Nephron progenitor cell (in vitro differentiated cells): ENCODE results near the gene TRAPPC3.
"Not testable (repeated sequence)": the region's sequence is repeated elsewhere in the genome, so short reads cannot be mapped to it uniquely, and the experiment has no call there.

Source experiments
- DNase-seq: peaks from one replicate; pipeline ENCODE4 v3.0.0; 2021
- H3K27ac Mint-ChIP-seq: 2 replicates; pipeline ENCODE4 v1.8.0; 2021; ENCODE audit warnings: mild to moderate bottlenecking, moderate library complexity, mixed read lengths
- H3K27me3 Mint-ChIP-seq: 2 replicates; pipeline ENCODE4 v1.8.0; 2021; ENCODE audit warnings: mild to moderate bottlenecking, low read depth, mixed read lengths; ENCODE audit not compliant: poor library complexity
- H3K36me3 Mint-ChIP-seq: 2 replicates; pipeline ENCODE4 v1.8.0; 2021; ENCODE audit warnings: low read depth, mixed read lengths
- H3K4me1 Mint-ChIP-seq: 2 replicates; pipeline ENCODE4 v1.8.0; 2021; ENCODE audit warnings: mixed read lengths
- H3K4me3 Mint-ChIP-seq: 2 replicates; pipeline ENCODE4 v1.8.0; 2021; ENCODE audit warnings: mild to moderate bottlenecking, moderate library complexity, mixed read lengths
- H3K9me3 Mint-ChIP-seq: 2 replicates; pipeline ENCODE4 v1.8.0; 2021; ENCODE audit warnings: mild to moderate bottlenecking, moderate library complexity, mixed read lengths
- CTCF ChIP-seq: fragments of 200-600 bp; sonication (generic); IDR thresholded peaks from 2 replicates; pipeline ENCODE4 v1.5.0; 2021; ENCODE audit warnings: antibody characterized with exemption

TRAPPC3 gene

GRCh38 chr1:36149237-36149972 is at the start of gene TRAPPC3:
Gene TRAPPC3, minus strand, starts transcription at chr1:36149486. Its CDS starts 108 bp downstream, at chr1:36149378.
- H3K4me1 Mint-ChIP-seq, result peaks cover 64% of the 10 kb centered on the region

DNA sequence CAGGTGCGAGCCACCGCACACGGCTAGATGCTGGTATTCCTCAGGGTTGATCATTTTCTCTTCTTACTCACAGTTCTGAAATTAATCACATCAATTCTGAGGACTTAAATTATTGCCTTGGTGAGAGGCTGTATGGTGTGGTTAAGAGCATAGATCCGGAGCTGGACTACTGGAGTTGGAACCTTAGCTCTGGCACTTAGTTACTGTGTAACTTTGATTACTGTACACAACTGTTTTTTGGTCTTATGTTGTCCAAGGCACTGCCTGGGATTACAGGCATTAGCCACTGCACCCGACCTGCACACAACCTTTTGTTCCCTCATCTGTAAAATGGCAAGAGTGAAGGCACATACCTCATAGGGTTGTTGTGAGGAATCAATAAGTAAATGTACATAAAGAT is 49.4 kb upstream of the TRAPPC3 start:
- Mint-ChIP-seq H3K36me3 (peaks cover 8% of the 10 kb centered on the region), H3K27ac (no peak overlapping the region), H3K9me3 (no peaks in the 10 kb centered on the region), H3K27me3 (peaks cover 12% of the 10 kb centered on the region), H3K4me1 (peaks cover 13% of the 10 kb centered on the region), H3K4me3 (no peak overlapping the region)
- no peak for TF ChIP-seq CTCF
- DNase-seq, result no peak

More at GRCh38 chr1:36149237-36149972, at the start of gene TRAPPC3:
- peak within 1 kb of the TSS; percentile 96 for H3K27ac Mint-ChIP-seq
- H3K9me3 Mint-ChIP-seq, result peaks cover 13% of the 10 kb centered on the region
- H3K27me3 Mint-ChIP-seq, result peaks cover 9% of the 10 kb centered on the region
- peak; percentile 80 for TF ChIP-seq CTCF
- peaks cover 15% of the 10 kb centered on the region for H3K36me3 Mint-ChIP-seq
- H3K4me3 Mint-ChIP-seq, result peak within 1 kb of the TSS; percentile 91
- DNase-seq, result peak; percentile 100

GRCh38 chr1:36196805-36197204 is 47.5 kb upstream of the TRAPPC3 start:
- H3K9me3 Mint-ChIP-seq, H3K4me3 Mint-ChIP-seq, H3K4me1 Mint-ChIP-seq, H3K36me3 Mint-ChIP-seq, H3K27ac Mint-ChIP-seq, DNase-seq: not testable (repeated sequence)
- peaks cover 12% of the 10 kb centered on the region for H3K27me3 Mint-ChIP-seq

- H3K36me3 Mint-ChIP-seq, result peaks cover 11% of the 10 kb centered on the region
- peaks cover 21% of the 10 kb centered on the region for H3K4me1 Mint-ChIP-seq
- no peaks in the 10 kb centered on the region for H3K9me3 Mint-ChIP-seq
- H3K27ac Mint-ChIP-seq, result peak overlapping the region; percentile 97
- peak; percentile 73 for DNase-seq
- TF ChIP-seq CTCF, result peak; percentile 67
- H3K27me3 Mint-ChIP-seq, result peaks cover 12% of the 10 kb centered on the region
- peak overlapping the region; percentile 2 for H3K4me3 Mint-ChIP-seq
These were observed 38.7 kb upstream of the TRAPPC3 start for GRCh38 chr1:36187800-36188593.

- no peak overlapping the region for H3K4me3 Mint-ChIP-seq
- H3K27me3 Mint-ChIP-seq, result peaks cover 12% of the 10 kb centered on the region
- H3K9me3 Mint-ChIP-seq, result no peaks in the 10 kb centered on the region
- H3K27ac Mint-ChIP-seq, result peak overlapping the region; percentile 26
- peaks cover 41% of the 10 kb centered on the region for H3K36me3 Mint-ChIP-seq
- peaks cover 35% of the 10 kb centered on the region for H3K4me1 Mint-ChIP-seq
- no peak for TF ChIP-seq CTCF
- no peak for DNase-seq
These were observed 34.1 kb upstream of the TRAPPC3 start for GRCh38 chr1:36183309-36183856.

DNA sequence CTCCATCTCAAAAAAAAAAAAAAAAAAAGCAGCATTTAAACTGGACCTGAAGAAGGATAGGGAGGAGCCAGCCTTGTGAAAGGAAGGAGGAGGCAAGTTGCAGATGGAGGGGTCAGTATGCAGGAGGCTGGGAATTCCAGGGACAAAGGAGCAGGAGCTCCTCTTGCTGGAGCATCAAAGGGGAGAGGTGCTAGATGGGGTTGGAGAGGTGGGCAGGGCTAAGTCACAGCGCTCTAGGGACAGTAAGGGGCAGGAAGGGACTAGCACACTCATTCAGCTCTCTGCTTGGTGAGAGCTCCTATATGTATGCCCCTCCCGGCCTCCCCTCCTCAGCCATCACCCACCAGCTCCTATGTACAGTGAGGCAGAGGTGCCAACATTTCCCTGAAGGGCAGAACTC is 33.4 kb upstream of the TRAPPC3 start:
- H3K27ac Mint-ChIP-seq, result peak overlapping the region; percentile 26
- no peak for TF ChIP-seq CTCF

More for the DNA sequence above, 33.4 kb upstream of the TRAPPC3 start:
- DNase-seq, result no peak
- H3K9me3 Mint-ChIP-seq, result no peaks in the 10 kb centered on the region
- peaks cover 32% of the 10 kb centered on the region for H3K4me1 Mint-ChIP-seq
- peaks cover 12% of the 10 kb centered on the region for H3K27me3 Mint-ChIP-seq
- H3K4me3 Mint-ChIP-seq, result no peak overlapping the region
- H3K36me3 Mint-ChIP-seq, result peaks cover 41% of the 10 kb centered on the region
